ENCODE results near the gene NMUR1.

Gene NMUR1

DNA sequence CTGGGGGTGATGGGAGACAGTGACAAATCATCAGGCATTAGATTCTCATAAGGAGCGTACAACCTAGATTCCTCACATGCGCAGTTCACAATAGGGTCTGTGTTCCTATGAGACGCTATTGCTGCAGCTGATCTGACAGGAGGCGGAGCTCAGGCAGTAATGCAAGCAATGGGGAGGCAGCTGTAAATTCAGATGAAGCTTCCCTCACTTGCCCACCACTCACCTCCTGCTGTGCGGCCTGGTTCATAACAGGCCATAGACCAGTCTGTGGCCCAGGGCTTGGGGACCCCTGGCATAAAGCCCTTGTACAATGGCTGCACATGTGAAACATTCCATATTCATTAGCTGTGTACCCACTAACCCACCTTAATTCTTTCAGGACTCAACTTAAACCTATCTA is 18.0 kb downstream of the NMUR1 start:
- peak; percentile 10 to 44 for DNase-seq (ENCODE audit: low spot score in 2 of 2)
- no peak overlapping the region for H3K4me3 ChIP-seq
- H3K9me3 ChIP-seq = no peaks in the 10 kb centered on the region
- peaks cover 18% of the 10 kb centered on the region for H3K4me1 ChIP-seq
- in situ Hi-C loops (cut with MboI; ENCODE audit: low sequenced_read_pairs) = no loop called here
- no peaks in the 10 kb centered on the region for H3K27me3 ChIP-seq (ENCODE audit: low read depth)
- H3K36me3 ChIP-seq (replicated peaks) = peaks cover 12% of the 10 kb centered on the region

- Histone ChIP-seq H3K36me3 (replicated peaks) (peaks cover 38% of the 10 kb centered on the region), H3K9me3 (no peaks in the 10 kb centered on the region), H3K4me1 (no peaks in the 10 kb centered on the region), H3K4me3 (no peak overlapping the region), H3K27me3 (ENCODE audit: low read depth) (no peaks in the 10 kb centered on the region)
- no peak for DNase-seq (ENCODE audit: low spot score in 2 of 2)
- in situ Hi-C loops (cut with MboI; ENCODE audit: low sequenced_read_pairs) = no loop called here
Measured at GRCh38 chr2:231503766-231504165, 26.5 kb downstream of the NMUR1 start.

- H3K9me3 ChIP-seq = no peaks in the 10 kb centered on the region
- no peak overlapping the region for H3K4me3 ChIP-seq
- DNase-seq (ENCODE audit: low spot score in 2 of 2) = no peak
- in situ Hi-C loops (cut with MboI; ENCODE audit: low sequenced_read_pairs) = no loop called here
- peaks cover 29% of the 10 kb centered on the region for H3K36me3 ChIP-seq (replicated peaks)
- H3K27me3 ChIP-seq (ENCODE audit: low read depth) = no peaks in the 10 kb centered on the region
- H3K4me1 ChIP-seq = no peaks in the 10 kb centered on the region; the same call in 1 of the 2 replicates
Measured at GRCh38 chr2:231502596-231502995, 27.6 kb downstream of the NMUR1 start.

DNA sequence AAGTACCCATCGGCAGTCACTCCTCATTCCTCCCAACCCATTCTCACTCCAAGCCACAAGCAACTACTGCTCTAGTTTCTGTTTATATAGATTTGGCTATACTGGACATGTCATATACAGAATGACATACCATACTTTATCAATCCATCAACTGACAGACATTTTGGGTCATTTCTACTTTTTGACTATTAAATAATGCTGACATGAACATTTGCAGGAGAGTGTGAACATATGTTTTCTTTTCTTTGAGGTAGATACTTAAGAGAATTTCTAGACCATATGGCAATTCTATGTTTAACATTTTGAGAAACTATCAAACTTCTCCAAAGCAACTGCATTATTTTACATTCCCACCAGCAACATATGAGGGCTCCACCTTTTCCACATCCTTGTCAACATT is 32.6 kb downstream of the NMUR1 start:
- Histone ChIP-seq H3K4me3 (no peak overlapping the region), H3K4me1 (no peaks in the 10 kb centered on the region; the same call in 1 of the 2 replicates), H3K9me3 (no peaks in the 10 kb centered on the region), H3K36me3 (replicated peaks) (peaks cover 6% of the 10 kb centered on the region), H3K27me3 (ENCODE audit: low read depth) (no peaks in the 10 kb centered on the region)
- DNase-seq (ENCODE audit: low spot score in 2 of 2) = no peak
- in situ Hi-C loops (cut with MboI; ENCODE audit: low sequenced_read_pairs) = no loop called here

- no peak for DNase-seq (ENCODE audit: low spot score in 2 of 2)
- in situ Hi-C loops (cut with MboI; ENCODE audit: low sequenced_read_pairs) = no loop called here
- Histone ChIP-seq H3K27me3 (ENCODE audit: low read depth) (no peaks in the 10 kb centered on the region), H3K9me3 (no peaks in the 10 kb centered on the region), H3K36me3 (replicated peaks) (no peaks in the 10 kb centered on the region; the same call in none of the 2 replicates), H3K4me1 (no peaks in the 10 kb centered on the region; the same call in 1 of the 2 replicates), H3K4me3 (no peak overlapping the region)
Measured at GRCh38 chr2:231494669-231495068, 35.6 kb downstream of the NMUR1 start.

GRCh38 chr2:231490801-231491200 is 39.4 kb downstream of the NMUR1 start:
- H3K4me1 ChIP-seq = no peaks in the 10 kb centered on the region
- no peak for DNase-seq (ENCODE audit: low spot score in 2 of 2)
- no peak overlapping the region for H3K4me3 ChIP-seq
- H3K36me3 ChIP-seq (replicated peaks) = no peaks in the 10 kb centered on the region
- H3K27me3 ChIP-seq (ENCODE audit: low read depth) = no peaks in the 10 kb centered on the region
- no peaks in the 10 kb centered on the region for H3K9me3 ChIP-seq
- in situ Hi-C loops (cut with MboI; ENCODE audit: low sequenced_read_pairs) = no loop called here

- no peaks in the 10 kb centered on the region for H3K4me1 ChIP-seq
- in situ Hi-C loops (cut with MboI; ENCODE audit: low sequenced_read_pairs) = no loop called here
- peak in 1 of 2 experiments; percentile 25 for DNase-seq (ENCODE audit: low spot score in 2 of 2)
- no peak overlapping the region for H3K4me3 ChIP-seq
- no peaks in the 10 kb centered on the region for H3K27me3 ChIP-seq (ENCODE audit: low read depth)
- H3K36me3 ChIP-seq (replicated peaks) = no peaks in the 10 kb centered on the region
- no peaks in the 10 kb centered on the region for H3K9me3 ChIP-seq
Measured at GRCh38 chr2:231489990-231490389, 40.3 kb downstream of the NMUR1 start.

DNA sequence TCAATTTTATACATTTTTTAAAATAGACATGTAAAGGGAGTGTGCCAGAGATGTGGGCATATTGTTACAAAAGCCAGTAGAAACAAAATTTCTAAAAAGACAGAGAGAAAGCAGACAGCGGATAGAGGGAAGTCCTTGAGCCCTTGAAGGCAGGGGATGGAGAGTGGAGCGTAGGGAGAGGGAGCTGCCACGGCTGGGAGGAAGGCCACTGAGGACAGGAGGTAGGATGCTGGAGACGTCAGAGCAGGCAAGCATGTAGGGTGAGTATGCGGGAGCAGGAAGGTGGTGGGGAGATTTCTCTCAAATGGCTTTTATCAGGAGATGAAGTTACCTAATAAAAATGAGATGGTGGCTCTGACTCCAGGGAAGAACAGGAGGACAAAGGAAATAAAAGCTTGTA is 41.9 kb downstream of the NMUR1 start:
- no peaks in the 10 kb centered on the region for H3K9me3 ChIP-seq
- DNase-seq (ENCODE audit: low spot score in 2 of 2) = no peak
- H3K36me3 ChIP-seq (replicated peaks) = no peaks in the 10 kb centered on the region
- H3K4me3 ChIP-seq = no peak overlapping the region
- no peaks in the 10 kb centered on the region for H3K4me1 ChIP-seq
- no peaks in the 10 kb centered on the region for H3K27me3 ChIP-seq (ENCODE audit: low read depth)
- in situ Hi-C loops (cut with MboI; ENCODE audit: low sequenced_read_pairs) = no loop called here

DNA sequence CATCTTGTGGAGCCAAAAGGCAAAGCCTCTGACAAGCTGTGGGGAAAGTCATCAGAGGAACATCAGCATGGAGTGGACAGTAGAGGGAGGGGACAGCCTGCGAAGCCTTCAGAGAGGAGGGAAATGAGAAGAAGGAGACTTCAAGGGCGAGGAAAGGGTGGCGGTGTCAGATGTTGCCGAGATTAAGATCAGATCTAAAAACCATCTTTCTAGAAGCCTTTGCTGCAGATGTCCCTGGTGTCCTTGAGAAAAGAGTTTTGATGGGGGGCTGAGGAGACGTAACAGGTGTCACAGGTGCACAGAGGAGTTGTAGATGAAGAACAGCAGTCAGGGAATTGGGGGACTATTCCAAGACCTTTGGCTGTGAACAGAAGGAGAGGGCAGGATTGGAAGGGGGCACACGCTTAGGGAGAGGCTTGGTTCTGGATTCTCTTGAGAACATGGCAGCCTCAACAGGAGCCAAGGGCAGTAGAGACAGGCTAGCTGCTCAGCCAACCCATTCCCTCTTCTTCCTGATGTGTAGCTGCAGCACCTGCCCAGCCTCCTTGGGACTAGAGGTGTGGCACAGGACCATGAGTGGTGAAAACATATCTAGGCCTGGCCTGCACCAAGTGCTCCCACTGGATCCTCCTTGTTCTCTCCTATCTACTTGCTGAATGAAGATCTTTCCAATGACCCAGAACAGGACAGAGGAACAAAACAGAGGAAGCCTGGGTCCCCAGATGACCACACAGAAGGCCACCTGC is 43.2 kb downstream of the NMUR1 start:
- Histone ChIP-seq H3K9me3 (no peaks in the 10 kb centered on the region), H3K36me3 (replicated peaks) (no peaks in the 10 kb centered on the region), H3K4me1 (no peaks in the 10 kb centered on the region), H3K4me3 (no peak overlapping the region), H3K27me3 (ENCODE audit: low read depth) (no peaks in the 10 kb centered on the region)
- in situ Hi-C loops (cut with MboI; ENCODE audit: low sequenced_read_pairs) = no loop called here
- DNase-seq (ENCODE audit: low spot score in 2 of 2) = no peak

DNA sequence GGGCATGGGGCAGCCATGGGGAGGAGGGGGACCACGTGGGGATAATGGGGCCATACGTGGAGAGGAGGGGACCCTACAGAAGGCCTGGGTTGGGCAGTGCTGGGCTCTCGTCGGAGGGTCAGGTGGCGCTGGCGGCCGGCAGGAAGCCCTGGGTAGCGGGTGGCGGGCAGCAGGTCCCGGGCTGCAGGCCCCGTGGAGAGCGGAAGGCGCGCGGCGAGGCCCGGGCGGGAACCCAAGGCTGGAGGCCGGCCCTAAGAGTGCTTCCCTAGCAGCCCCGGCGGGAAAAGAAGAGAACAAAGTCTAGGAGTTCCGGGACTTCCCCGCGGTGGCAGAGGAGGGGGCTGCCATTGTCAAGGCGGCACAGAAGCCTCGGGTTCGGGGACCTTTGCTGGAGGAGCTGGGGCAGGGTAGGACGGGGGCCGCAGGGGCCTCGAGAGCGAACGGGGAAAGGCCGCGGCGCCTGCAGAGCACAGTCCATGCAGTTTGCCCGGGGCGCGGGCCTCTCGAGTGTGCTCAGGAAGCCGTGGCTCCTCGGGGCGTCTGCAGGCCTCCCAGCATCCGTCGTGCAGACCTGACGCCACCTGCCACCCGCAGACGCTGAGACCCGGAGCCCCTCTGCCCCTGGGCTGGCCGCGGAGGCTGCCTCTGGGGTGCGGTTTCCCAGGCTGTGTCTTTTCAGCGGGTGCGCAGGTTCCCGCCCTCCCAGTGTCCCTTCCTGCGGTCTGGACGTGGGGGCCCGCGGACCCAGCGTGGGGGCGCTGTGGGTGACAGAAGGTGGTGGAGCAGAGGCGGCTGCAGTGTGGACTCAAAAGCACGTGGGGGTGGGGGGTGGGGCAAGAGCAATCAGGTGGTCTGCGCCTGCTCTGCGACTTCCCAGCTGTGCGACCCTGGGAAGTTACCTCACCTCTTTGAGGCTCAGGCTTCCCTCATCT is 46.6 kb downstream of the NMUR1 start:
- H3K4me1 ChIP-seq = no peaks in the 10 kb centered on the region
- no peaks in the 10 kb centered on the region for H3K9me3 ChIP-seq
- H3K36me3 ChIP-seq (replicated peaks) = no peaks in the 10 kb centered on the region
- H3K27me3 ChIP-seq (ENCODE audit: low read depth) = no peaks in the 10 kb centered on the region
- H3K4me3 ChIP-seq = no peak overlapping the region
- no peak for DNase-seq (ENCODE audit: low spot score in 2 of 2)
- in situ Hi-C loops (cut with MboI; ENCODE audit: low sequenced_read_pairs) = no loop called here

DNA sequence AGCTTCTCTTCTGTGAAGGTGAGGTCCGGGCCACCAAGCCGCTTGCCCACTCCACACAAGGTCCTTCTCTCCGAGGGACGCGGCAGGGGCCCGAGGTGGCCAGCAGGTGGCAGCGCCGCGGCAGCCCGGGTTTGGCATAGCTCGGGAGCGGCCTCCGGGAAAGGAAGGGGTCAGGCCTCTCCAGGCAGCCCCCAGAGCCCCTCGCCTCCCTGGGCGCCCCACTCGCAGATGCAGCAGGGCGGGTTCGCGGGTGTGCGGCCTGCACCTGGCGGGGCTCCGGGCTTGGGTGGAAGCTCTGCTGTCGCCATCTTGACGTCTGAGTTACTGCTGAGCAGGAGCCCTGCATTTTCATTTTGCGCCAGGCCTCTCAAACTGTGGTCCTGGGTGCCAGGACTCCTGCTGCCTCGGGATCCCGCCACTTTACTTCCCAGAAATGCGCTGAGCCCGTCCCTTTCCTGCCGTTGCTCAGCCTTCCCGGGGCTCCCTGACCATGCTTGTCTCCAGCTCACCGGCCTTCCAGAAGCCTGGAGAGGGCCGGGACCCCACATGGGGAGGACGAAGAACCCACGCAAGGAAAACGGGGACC is 47.3 kb downstream of the NMUR1 start:
- Histone ChIP-seq H3K4me3 (no peak overlapping the region), H3K36me3 (replicated peaks) (no peaks in the 10 kb centered on the region), H3K4me1 (no peaks in the 10 kb centered on the region), H3K27me3 (ENCODE audit: low read depth) (no peaks in the 10 kb centered on the region), H3K9me3 (no peaks in the 10 kb centered on the region)
- DNase-seq (ENCODE audit: low spot score in 2 of 2) = peak; percentile 55 to 84
- in situ Hi-C loops (cut with MboI; ENCODE audit: low sequenced_read_pairs) = no loop called here

- no peak overlapping the region for H3K4me3 ChIP-seq
- no peaks in the 10 kb centered on the region for H3K4me1 ChIP-seq
- in situ Hi-C loops (cut with MboI; ENCODE audit: low sequenced_read_pairs) = no loop called here
- H3K27me3 ChIP-seq (ENCODE audit: low read depth) = no peaks in the 10 kb centered on the region
- no peak for DNase-seq (ENCODE audit: low spot score in 2 of 2)
- no peaks in the 10 kb centered on the region for H3K9me3 ChIP-seq
- no peaks in the 10 kb centered on the region for H3K36me3 ChIP-seq (replicated peaks)
Measured at GRCh38 chr2:231480781-231481180, 49.5 kb downstream of the NMUR1 start.

GRCh38 chr2:231479455-231479854 is 50.8 kb downstream of the NMUR1 start:
- no peak overlapping the region for H3K4me3 ChIP-seq
- H3K9me3 ChIP-seq = no peaks in the 10 kb centered on the region
- no peaks in the 10 kb centered on the region for H3K4me1 ChIP-seq
- H3K36me3 ChIP-seq (replicated peaks) = no peaks in the 10 kb centered on the region
- no peaks in the 10 kb centered on the region for H3K27me3 ChIP-seq (ENCODE audit: low read depth)
- DNase-seq (ENCODE audit: low spot score in 2 of 2) = no peak
- in situ Hi-C loops (cut with MboI; ENCODE audit: low sequenced_read_pairs) = no loop called here

- H3K9me3 ChIP-seq = no peaks in the 10 kb centered on the region
- H3K4me1 ChIP-seq = no peaks in the 10 kb centered on the region
- no peaks in the 10 kb centered on the region for H3K36me3 ChIP-seq (replicated peaks)
- no peak overlapping the region for H3K4me3 ChIP-seq
- 0 out of 2 replicates have a peak, but pooled peaks cover 2% of the 10 kb centered on the region for H3K27me3 ChIP-seq (ENCODE audit: low read depth)
- no peak for DNase-seq (ENCODE audit: low spot score in 2 of 2)
- in situ Hi-C loops (cut with MboI; ENCODE audit: low sequenced_read_pairs) = no loop called here
Measured at GRCh38 chr2:231476920-231477319, 53.3 kb downstream of the NMUR1 start.
